WTC11 (cell line): ENCODE data around the gene PHKG2. TPM values are rescaled to one million over a fixed set of nuclear protein-coding genes. Genes with fewer than 3 reads are reported as not detected.

Experiments
- ATAC-seq: fragments of 200-7000 bp; cut with Tn5 transposase; 2 replicates; pipeline ENCODE4 v1.10.0; 2021; ENCODE audit warnings: mild to moderate bottlenecking, moderate library complexity
- CTCF ChIA-PET: fragments of 300-600 bp; sonication (Branson Sonifier 250); formaldehyde crosslinking; loops from one replicate; lab custom pipeline; 2021; ENCODE audit warnings: antibody characterized with exemption; lab: Charles Lee
- POLR2A ChIA-PET: fragments of 350-600 bp; sonication (Branson Sonifier 250); formaldehyde crosslinking; loops from one replicate; lab custom pipeline; 2021; ENCODE audit warnings: antibody characterized with exemption; lab: Charles Lee
- DNase-seq: peaks from one replicate; pipeline ENCODE4 v3.0.0; 2021; ENCODE audit warnings: low spot score
- H3K27ac Mint-ChIP-seq: 2 replicates; pipeline ENCODE4 v1.8.0; 2021; ENCODE audit warnings: mixed read lengths
- H3K27me3 Mint-ChIP-seq: 2 replicates; pipeline ENCODE4 v1.8.0; 2021; ENCODE audit warnings: low read depth, mild to moderate bottlenecking, moderate library complexity, mixed read lengths
- H3K36me3 Mint-ChIP-seq: 2 replicates; pipeline ENCODE4 v1.8.0; 2021; ENCODE audit warnings: mixed read lengths
- H3K4me1 Mint-ChIP-seq: 2 replicates; pipeline ENCODE4 v1.8.0; 2022; ENCODE audit warnings: mixed read lengths
- H3K4me3 Mint-ChIP-seq: 2 replicates; pipeline ENCODE4 v1.8.0; 2021; ENCODE audit warnings: mild to moderate bottlenecking, moderate library complexity, mixed read lengths
- H3K9me3 Mint-ChIP-seq: 2 replicates; pipeline ENCODE4 v1.8.0; 2021; ENCODE audit warnings: mixed read lengths
- ATF2 ChIP-seq: sonication (generic); formaldehyde crosslinking; IDR thresholded peaks from 2 replicates; pipeline ENCODE4 v1.8.1; 2022; ENCODE audit warnings: low read depth, missing genetic modification reagents, borderline replicate concordance
- ATF6 ChIP-seq: sonication (generic); formaldehyde crosslinking; IDR thresholded peaks from 2 replicates; pipeline ENCODE4 v1.8.1; 2023; ENCODE audit warnings: mild to moderate bottlenecking, missing genetic modification reagents
- CBFB ChIP-seq: sonication (generic); formaldehyde crosslinking; IDR thresholded peaks from 2 replicates; pipeline ENCODE4 v1.8.1; 2022; ENCODE audit warnings: mild to moderate bottlenecking, low read depth, missing genetic modification reagents
- CREB1 ChIP-seq: sonication (generic); formaldehyde crosslinking; IDR thresholded peaks from 2 replicates; pipeline ENCODE4 v1.8.0; 2023; ENCODE audit warnings: mild to moderate bottlenecking, missing genetic modification reagents
- CREM ChIP-seq: sonication (generic); formaldehyde crosslinking; IDR thresholded peaks from 2 replicates; pipeline ENCODE4 v1.8.1; 2022; ENCODE audit warnings: mild to moderate bottlenecking, missing genetic modification reagents, moderate library complexity
- E2F1 ChIP-seq: sonication (generic); formaldehyde crosslinking; IDR thresholded peaks from 2 replicates; pipeline ENCODE4 v1.8.0; 2022; ENCODE audit warnings: mild to moderate bottlenecking, missing genetic modification reagents
- E2F4 ChIP-seq: sonication (generic); formaldehyde crosslinking; IDR thresholded peaks from 2 replicates; pipeline ENCODE4 v1.8.1; 2022; ENCODE audit warnings: low read depth, mild to moderate bottlenecking, moderate library complexity, missing genetic modification reagents, borderline replicate concordance
- E2F5 ChIP-seq: sonication (generic); formaldehyde crosslinking; IDR thresholded peaks from 2 replicates; pipeline ENCODE4 v1.8.1; 2022; ENCODE audit warnings: mild to moderate bottlenecking, moderate library complexity, missing genetic modification reagents
- ESRRA ChIP-seq: sonication (generic); formaldehyde crosslinking; IDR thresholded peaks from 2 replicates; pipeline ENCODE4 v1.8.1; 2022; ENCODE audit warnings: mild to moderate bottlenecking, missing genetic modification reagents, borderline replicate concordance
- ETV6 ChIP-seq: sonication (generic); formaldehyde crosslinking; IDR thresholded peaks from 2 replicates; pipeline ENCODE4 v1.8.1; 2022; ENCODE audit warnings: mild to moderate bottlenecking, missing genetic modification reagents
- FOXP1 ChIP-seq: sonication (generic); formaldehyde crosslinking; IDR thresholded peaks from 2 replicates; pipeline ENCODE4 v1.8.0; 2022; ENCODE audit warnings: missing genetic modification reagents, mild to moderate bottlenecking, moderate library complexity, borderline replicate concordance
- HMGA2 ChIP-seq: fragments of 250-450 bp; sonication (Bioruptor Pico); IDR thresholded peaks from 2 replicates; pipeline ENCODE4 v1.4.0; 2021; ENCODE audit warnings: mild to moderate bottlenecking, moderate library complexity
- HMGXB4 ChIP-seq: sonication (generic); formaldehyde crosslinking; IDR thresholded peaks from 2 replicates; pipeline ENCODE4 v1.8.1; 2023; ENCODE audit warnings: mild to moderate bottlenecking, moderate library complexity, missing genetic modification reagents
- IRF2 ChIP-seq: sonication (generic); formaldehyde crosslinking; IDR thresholded peaks from 2 replicates; pipeline ENCODE4 v1.8.0; 2022; ENCODE audit warnings: low read depth, missing genetic modification reagents, borderline replicate concordance
- JAZF1 ChIP-seq: fragments of 250-450 bp; sonication (Bioruptor Pico); IDR thresholded peaks from 2 replicates; pipeline ENCODE4 v1.9.0; 2021; ENCODE audit warnings: moderate library complexity, mild to moderate bottlenecking, inconsistent platforms
- NFE2L1 ChIP-seq: sonication (generic); formaldehyde crosslinking; IDR thresholded peaks from 2 replicates; pipeline ENCODE4 v1.8.1; 2023; ENCODE audit warnings: missing genetic modification reagents
- RELA ChIP-seq: sonication (generic); formaldehyde crosslinking; IDR thresholded peaks from 2 replicates; pipeline ENCODE4 v1.8.1; 2022; ENCODE audit warnings: missing genetic modification reagents, mild to moderate bottlenecking, borderline replicate concordance
- RORB ChIP-seq: fragments of 250-450 bp; sonication (Bioruptor Pico); IDR thresholded peaks from 2 replicates; pipeline ENCODE4 v1.9.0; 2021; ENCODE audit warnings: mild to moderate bottlenecking
- SMAD3 ChIP-seq: sonication (generic); formaldehyde crosslinking; IDR thresholded peaks from 2 replicates; pipeline ENCODE4 v1.8.0; 2022; ENCODE audit warnings: missing genetic modification reagents, mild to moderate bottlenecking, borderline replicate concordance
- SOX15 ChIP-seq: fragments of 250-450 bp; sonication (Bioruptor Pico); IDR thresholded peaks from 2 replicates; pipeline ENCODE4 v1.9.0; 2021; ENCODE audit warnings: mild to moderate bottlenecking
- SP1 ChIP-seq: sonication (generic); formaldehyde crosslinking; conservative IDR thresholded peaks from 2 replicates; pipeline ENCODE4 v1.8.1; 2022; ENCODE audit warnings: missing genetic modification reagents
- TP53 ChIP-seq: sonication (generic); formaldehyde crosslinking; IDR thresholded peaks from 2 replicates; pipeline ENCODE4 v1.8.1; 2023; ENCODE audit warnings: mild to moderate bottlenecking, missing genetic modification reagents
- ZNF121 ChIP-seq: sonication (generic); formaldehyde crosslinking; IDR thresholded peaks from 2 replicates; pipeline ENCODE4 v1.8.0; 2023; ENCODE audit warnings: missing genetic modification reagents
- ZNF138 ChIP-seq: sonication (generic); formaldehyde crosslinking; conservative IDR thresholded peaks from 2 replicates; pipeline ENCODE4 v1.8.1; 2022; ENCODE audit warnings: mild to moderate bottlenecking, moderate library complexity, missing genetic modification reagents
- ZNF232 ChIP-seq: sonication (generic); formaldehyde crosslinking; IDR thresholded peaks from 2 replicates; pipeline ENCODE4 v1.8.0; 2022; ENCODE audit warnings: mild to moderate bottlenecking, missing genetic modification reagents
- ZNF317 ChIP-seq: sonication (generic); formaldehyde crosslinking; IDR thresholded peaks from 2 replicates; pipeline ENCODE4 v1.8.1; 2023; ENCODE audit warnings: low read depth, mild to moderate bottlenecking, moderate library complexity, missing genetic modification reagents, borderline replicate concordance
- ZNF396 ChIP-seq: fragments of 250-450 bp; sonication (Bioruptor Pico); IDR thresholded peaks from 2 replicates; pipeline ENCODE4 v1.8.0; 2021; ENCODE audit warnings: mild to moderate bottlenecking, moderate library complexity, borderline replicate concordance
- ZNF671 ChIP-seq: fragments of 250-450 bp; sonication (Bioruptor Pico); IDR thresholded peaks from 2 replicates; pipeline ENCODE4 v1.8.0; 2021; ENCODE audit warnings: mild to moderate bottlenecking
- total RNA-seq: library from RNA; stranded (reverse); gene quantifications from 3 replicates; pipeline ENCODE4 v1.2.3, GENCODE V29; 2021

Gene PHKG2
- total RNA-seq, 1 experiment from 2014 or later, result 50.5 TPM

- Mint-ChIP-seq H3K4me3 (peak within 1 kb of the TSS; percentile 84), H3K9me3 (no peaks in the 10 kb centered on the region), H3K27me3 (peaks cover 10% of the 10 kb centered on the region), H3K27ac (no peak within 1 kb of the TSS), H3K4me1 (peaks cover 13% of the 10 kb centered on the region), H3K36me3 (peaks cover 11% of the 10 kb centered on the region)
- ChIA-PET POLR2A (interaction anchor here (0.6 to 2.0 kb wide), 5 partner anchors 8 to 861 kb away, joined by 3 to 15 read pairs (median 5); partner anchors contain the start of gene KCTD13), CTCF (interaction anchor here (0.9 to 2.0 kb wide), 6 partner anchors 16 to 155 kb away, joined by 3 to 12 read pairs (median 5); partner anchors contain the start of gene FBXL19)
- peak; percentile 77 for ATAC-seq
- DNase-seq, result peak; percentile 70
- TF ChIP-seq HMGXB4 (CRISPR knock-in tag), result peak; percentile 73
- TF ChIP-seq ATF2, result no peak
- TF ChIP-seq E2F4, result 0 out of 2 replicates have a peak, but pooled peaks have one; percentile 56
- no peak for TF ChIP-seq HMGA2 (CRISPR knock-in tag)
- TF ChIP-seq ZNF396, result no peak
- TF ChIP-seq E2F5, result peak; percentile 68; the same call in 1 of the 2 replicates
- no peak for TF ChIP-seq ZNF671 (CRISPR knock-in tag)
- no peak for TF ChIP-seq SMAD3 (CRISPR knock-in tag)
- TF ChIP-seq ESRRA (CRISPR knock-in tag), result 0 out of 2 replicates have a peak, but pooled peaks have one; percentile 64
- TF ChIP-seq E2F1 (CRISPR knock-in tag), result 0 out of 2 replicates have a peak, but pooled peaks have one; percentile 22
- no peak for TF ChIP-seq ZNF138 (CRISPR knock-in tag)
- 0 out of 2 replicates have a peak, but pooled peaks have one; percentile 16 for TF ChIP-seq NFE2L1 (CRISPR knock-in tag)
- TF ChIP-seq JAZF1 (CRISPR knock-in tag), result no peak
- TF ChIP-seq TP53 (CRISPR knock-in tag), result no peak
- TF ChIP-seq ETV6 (CRISPR knock-in tag), result peak; percentile 62; the same call in 1 of the 2 replicates
- TF ChIP-seq FOXP1, result 0 out of 2 replicates have a peak, but pooled peaks have one; percentile 44
- TF ChIP-seq SOX15 (CRISPR knock-in tag), result no peak
- 0 out of 2 replicates have a peak, but pooled peaks have one; percentile 39 for TF ChIP-seq ZNF232 (CRISPR knock-in tag)
- TF ChIP-seq RELA (CRISPR knock-in tag), result no peak
- no peak for TF ChIP-seq ZNF317 (CRISPR knock-in tag)
- no peak for TF ChIP-seq CREB1 (CRISPR knock-in tag)
- no peak for TF ChIP-seq ATF6 (CRISPR knock-in tag)
- TF ChIP-seq RORB (CRISPR knock-in tag), result no peak
- TF ChIP-seq CREM (CRISPR knock-in tag), result 0 out of 2 replicates have a peak, but pooled peaks have one; percentile 30
- peak; percentile 46; the same call in 1 of the 2 replicates for TF ChIP-seq SP1 (CRISPR knock-in tag)
- TF ChIP-seq ZNF121 (CRISPR knock-in tag), result no peak
- TF ChIP-seq CBFB (CRISPR knock-in tag), result no peak
- TF ChIP-seq IRF2, result no peak
Observed at GRCh38 chr16:30786936-30787612, 38.8 kb downstream of the PHKG2 start, which contains the start of gene ZNF629. Gene ZNF629, minus strand, starts transcription at chr16:30787205. Its CDS starts 2,723 bp downstream, at chr16:30784482.
